Suprapubic skin (tissue), 4 donors: ENCODE results near the gene ANKRD13D. TPM values are rescaled to one million over a fixed set of nuclear protein-coding genes. Genes with fewer than 3 reads are reported as not detected.

Experiments used
- DNase-seq, 2 donors: peaks; one replicate each; pipeline ENCODE4 v3.0.0-alpha.2; 2019; ENCODE audit warnings: low spot score in 2 of 2
- H3K27ac ChIP-seq: fragments of 200-600 bp; sonication (generic); one replicate; pipeline ENCODE4 v1.5.1; 2019
- H3K27me3 ChIP-seq: fragments of 200-600 bp; sonication (generic); one replicate; pipeline ENCODE4 v1.5.1; 2019
- H3K36me3 ChIP-seq: fragments of 200-600 bp; sonication (generic); one replicate; pipeline ENCODE4 v1.5.1; 2019
- H3K4me1 ChIP-seq: fragments of 200-600 bp; sonication (generic); one replicate; pipeline ENCODE4 v1.5.1; 2019
- H3K4me3 ChIP-seq: fragments of 200-600 bp; sonication (generic); one replicate; pipeline ENCODE4 v1.5.1; 2019; ENCODE audit warnings: mild to moderate bottlenecking
- H3K9me3 ChIP-seq: fragments of 200-600 bp; sonication (generic); one replicate; pipeline ENCODE4 v1.5.1; 2019
- EP300 ChIP-seq: sonication (generic); formaldehyde crosslinking; IDR thresholded peaks from one replicate; pipeline ENCODE4 v1.6.1; 2017; ENCODE audit warnings: antibody characterized with exemption
- POLR2A ChIP-seq, 2 donors: fragments of 450-650 bp; IDR thresholded peaks; one replicate each; pipeline ENCODE4 v1.6.1; 2017; ENCODE audit warnings: antibody characterized with exemption in 2 of 2, mild to moderate bottlenecking in 2 of 2, moderate library complexity in 2 of 2
- POLR2AphosphoS5 ChIP-seq, 3 donors: sonication (generic); formaldehyde crosslinking; IDR thresholded peaks; one replicate each; pipeline ENCODE4 v1.6.1; 2017; ENCODE audit warnings: antibody characterized with exemption in 3 of 3
- WGBS: methylation state at CpG from one replicate; pipeline ENCODE4 v1.1.5; 2018; 5-methylcytosine and 5-hydroxymethylcytosine counted together
- total RNA-seq, 4 donors: library from RNA; depleted of rRNA; stranded (reverse); fragments of >200 nt; gene quantifications; one replicate each; pipeline ENCODE4 v1.1.0, GENCODE V29; 2016
- TF ChIP-seq, protein P1 (sequence below), 2 donors: fragments of 200-600 bp in 1 of 2; fragments of 450-650 bp in 1 of 2; sonication (generic) in 1 of 2; IDR thresholded peaks; one replicate each; pipeline ENCODE4 v1.5.1; 2016 to 2019; ENCODE audit warnings: antibody characterized with exemption in 2 of 2, mild to moderate bottlenecking in 1 of 2, moderate library complexity in 1 of 2

ANKRD13D gene
- 100 to 1,000 TPM in 1 of 4 donors, 10 to 100 TPM in 3; 55.7 to 154 (median 77.2) TPM for total RNA-seq

DNA sequence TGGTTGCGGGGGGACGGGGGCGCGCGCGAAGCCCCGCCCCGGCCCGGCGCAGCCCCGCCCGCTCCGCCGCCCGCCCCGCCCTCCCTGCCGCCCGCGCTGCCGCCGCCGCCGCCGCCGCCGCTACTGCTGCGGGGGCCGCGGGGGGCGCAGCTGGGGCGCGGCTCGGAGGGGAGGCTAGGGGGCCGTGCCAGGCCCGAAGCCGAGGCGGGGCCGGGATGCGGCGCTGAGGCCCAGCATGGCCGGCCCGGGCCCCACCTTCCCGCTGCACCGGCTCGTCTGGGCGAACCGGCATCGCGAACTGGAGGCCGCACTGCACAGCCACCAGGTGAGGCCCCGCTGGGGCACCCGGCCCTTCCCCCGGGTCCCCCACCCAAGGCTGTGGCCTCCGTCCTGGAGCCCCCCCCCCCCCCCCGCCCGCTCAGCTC lies at the start of gene ANKRD13D:
Gene ANKRD13D, plus strand, starts transcription at position 78 of the 425 bp plus-strand sequence. Its CDS starts 158 bp downstream, at position 236.
- Histone ChIP-seq H3K27me3 (no peaks in the 10 kb centered on the region), H3K4me1 (peaks cover 67% of the 10 kb centered on the region), H3K9me3 (no peaks in the 10 kb centered on the region), H3K4me3 (peak within 1 kb of the TSS; percentile 87), H3K36me3 (peaks cover 44% of the 10 kb centered on the region), H3K27ac (peak within 1 kb of the TSS; percentile 98)
- DNase-seq = peak in 1 of 2 donors; percentile 82
- TF ChIP-seq EP300 = no peak
- TF ChIP-seq, protein P1, sequence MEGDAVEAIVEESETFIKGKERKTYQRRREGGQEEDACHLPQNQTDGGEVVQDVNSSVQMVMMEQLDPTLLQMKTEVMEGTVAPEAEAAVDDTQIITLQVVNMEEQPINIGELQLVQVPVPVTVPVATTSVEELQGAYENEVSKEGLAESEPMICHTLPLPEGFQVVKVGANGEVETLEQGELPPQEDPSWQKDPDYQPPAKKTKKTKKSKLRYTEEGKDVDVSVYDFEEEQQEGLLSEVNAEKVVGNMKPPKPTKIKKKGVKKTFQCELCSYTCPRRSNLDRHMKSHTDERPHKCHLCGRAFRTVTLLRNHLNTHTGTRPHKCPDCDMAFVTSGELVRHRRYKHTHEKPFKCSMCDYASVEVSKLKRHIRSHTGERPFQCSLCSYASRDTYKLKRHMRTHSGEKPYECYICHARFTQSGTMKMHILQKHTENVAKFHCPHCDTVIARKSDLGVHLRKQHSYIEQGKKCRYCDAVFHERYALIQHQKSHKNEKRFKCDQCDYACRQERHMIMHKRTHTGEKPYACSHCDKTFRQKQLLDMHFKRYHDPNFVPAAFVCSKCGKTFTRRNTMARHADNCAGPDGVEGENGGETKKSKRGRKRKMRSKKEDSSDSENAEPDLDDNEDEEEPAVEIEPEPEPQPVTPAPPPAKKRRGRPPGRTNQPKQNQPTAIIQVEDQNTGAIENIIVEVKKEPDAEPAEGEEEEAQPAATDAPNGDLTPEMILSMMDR (IDR thresholded peaks at IDR 0.05) = no peak
- no peak for TF ChIP-seq POLR2A (IDR thresholded peaks at IDR 0.05)
- TF ChIP-seq POLR2AphosphoS5 (IDR thresholded peaks at IDR 0.05) = no peak
- 0% methylated on average over 1 of the region's 56 CpGs for WGBS

DNA sequence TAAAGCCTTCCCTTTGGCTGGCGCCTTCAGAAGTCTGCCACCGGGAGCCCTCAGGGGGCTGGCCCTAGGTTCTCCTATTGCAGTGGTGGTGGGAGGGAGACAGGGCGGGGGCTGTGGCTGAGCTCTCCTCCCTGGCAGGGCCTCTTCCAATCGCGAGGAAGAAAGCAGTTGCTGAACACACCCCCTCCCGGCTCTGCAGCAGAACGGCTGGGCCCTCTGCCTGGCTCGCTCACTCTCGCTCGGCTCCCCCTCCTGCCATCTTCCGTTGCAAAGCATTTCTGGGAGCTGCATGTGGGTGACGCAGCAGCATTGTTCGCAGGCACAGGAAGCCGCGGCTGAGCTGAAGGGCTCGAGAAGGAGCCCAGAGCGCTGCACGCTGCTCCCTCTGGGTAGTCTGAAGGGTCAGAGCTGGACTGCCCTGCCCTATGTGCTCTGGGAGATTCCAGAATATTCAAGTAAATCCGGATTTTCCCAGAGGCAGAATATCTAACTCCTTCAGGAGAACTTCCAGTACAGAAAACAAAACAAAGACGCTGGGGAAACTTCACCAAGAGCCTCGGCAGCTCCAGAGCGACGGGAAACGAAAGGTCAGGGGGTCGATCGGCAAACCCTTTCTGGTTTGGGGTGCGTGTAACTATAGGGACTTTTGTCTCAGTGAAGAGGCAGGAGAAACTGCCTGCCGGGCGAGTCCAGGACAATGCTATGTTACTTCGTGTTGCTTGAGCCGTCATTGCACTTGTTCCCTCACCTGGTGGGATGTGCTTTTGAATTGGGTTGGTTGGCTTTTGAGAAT lies 49.1 kb upstream of the ANKRD13D start:
- Histone ChIP-seq H3K27ac (peak overlapping the region; percentile 98), H3K27me3 (no peaks in the 10 kb centered on the region), H3K36me3 (peaks cover 20% of the 10 kb centered on the region), H3K4me3 (peak overlapping the region; percentile 72), H3K4me1 (peaks cover 48% of the 10 kb centered on the region), H3K9me3 (no peaks in the 10 kb centered on the region)
- peak; percentile 97 to 98 for DNase-seq
- TF ChIP-seq POLR2A (IDR thresholded peaks at IDR 0.05) (peak; percentile 79 to 87), POLR2AphosphoS5 (IDR thresholded peaks at IDR 0.05) (peak; percentile 79 to 99 (median 97)), EP300 (no peak)
- TF ChIP-seq, protein P1 (IDR thresholded peaks at IDR 0.05) = no peak
- WGBS = under 1% methylated on average over 22 of the region's 31 CpGs

GRCh38 chr11:67240576-67241389 lies 48.3 kb upstream of the ANKRD13D start:
- WGBS = 0% methylated on average over 16 of the region's 16 CpGs
- Histone ChIP-seq H3K27ac (peak overlapping the region; percentile 98), H3K27me3 (no peaks in the 10 kb centered on the region), H3K4me3 (peak overlapping the region; percentile 72), H3K9me3 (no peaks in the 10 kb centered on the region), H3K36me3 (peaks cover 28% of the 10 kb centered on the region), H3K4me1 (peaks cover 48% of the 10 kb centered on the region)
- DNase-seq = peak in 1 of 2 donors; percentile 80
- TF ChIP-seq POLR2A (IDR thresholded peaks at IDR 0.05) (no peak), POLR2AphosphoS5 (IDR thresholded peaks at IDR 0.05) (peak in 1 of 3 donors; percentile 5)

GRCh38 chr11:67242548-67242947 lies 46.6 kb upstream of the ANKRD13D start:
- DNase-seq = no peak
- Histone ChIP-seq H3K9me3 (no peaks in the 10 kb centered on the region), H3K36me3 (peaks cover 42% of the 10 kb centered on the region), H3K27ac (no peak overlapping the region), H3K4me3 (no peak overlapping the region), H3K4me1 (peaks cover 52% of the 10 kb centered on the region), H3K27me3 (no peaks in the 10 kb centered on the region)
- no peak for TF ChIP-seq EP300
- TF ChIP-seq POLR2AphosphoS5 (IDR thresholded peaks at IDR 0.05) = no peak
- no peak for TF ChIP-seq POLR2A (IDR thresholded peaks at IDR 0.05)
- TF ChIP-seq, protein P1 (IDR thresholded peaks at IDR 0.05) = no peak
- 61% methylated on average over 1 of the region's 1 CpG for WGBS

GRCh38 chr11:67243051-67243450 lies 46.1 kb upstream of the ANKRD13D start:
- Histone ChIP-seq H3K36me3 (peaks cover 47% of the 10 kb centered on the region), H3K27me3 (no peaks in the 10 kb centered on the region), H3K9me3 (no peaks in the 10 kb centered on the region), H3K4me1 (peaks cover 57% of the 10 kb centered on the region), H3K27ac (no peak overlapping the region), H3K4me3 (no peak overlapping the region)
- DNase-seq = no peak
- TF ChIP-seq EP300 (no peak), POLR2AphosphoS5 (IDR thresholded peaks at IDR 0.05) (no peak)
- 91% methylated on average over 2 of the region's 2 CpGs for WGBS

DNA sequence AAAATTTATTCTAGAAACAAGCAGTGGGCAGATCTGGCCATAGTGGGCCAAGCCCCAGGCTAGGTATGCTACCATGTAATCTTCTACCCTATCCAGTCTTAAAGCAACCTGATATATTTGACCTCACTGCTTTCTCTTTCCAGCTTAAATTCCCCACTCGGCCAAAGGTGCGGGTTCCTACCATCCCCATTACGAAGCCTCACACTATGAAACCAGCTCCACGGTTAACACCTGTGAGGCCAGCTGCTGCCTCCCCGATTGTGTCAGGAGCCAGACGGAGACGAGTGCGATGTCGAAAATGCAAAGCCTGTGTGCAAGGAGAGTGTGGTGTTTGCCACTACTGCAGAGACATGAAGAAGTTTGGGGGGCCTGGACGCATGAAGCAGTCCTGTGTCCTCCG lies 44.1 kb upstream of the ANKRD13D start:
- H3K27me3 ChIP-seq = no peaks in the 10 kb centered on the region
- H3K36me3 ChIP-seq = peaks cover 65% of the 10 kb centered on the region
- H3K9me3 ChIP-seq = no peaks in the 10 kb centered on the region
- H3K4me1 ChIP-seq = peaks cover 57% of the 10 kb centered on the region
- H3K27ac ChIP-seq = no peak overlapping the region
- WGBS = 95% methylated on average over 11 of the region's 11 CpGs
- TF ChIP-seq POLR2A (IDR thresholded peaks at IDR 0.05) (no peak), EP300 (no peak), POLR2AphosphoS5 (IDR thresholded peaks at IDR 0.05) (no peak)
- TF ChIP-seq, protein P1 (IDR thresholded peaks at IDR 0.05) = no peak
- DNase-seq = no peak
- no peak overlapping the region for H3K4me3 ChIP-seq
